KG1 (cell line): ENCODE results near the gene XAB2.

Experiments used
- DNase-seq: peaks from one replicate; lab custom pipeline; 2025; lab: John Stamatoyannopoulos, UW

Gene XAB2

GRCh38 chr19:7632340-7633203 is 3.2 kb upstream of the XAB2 start:
- DNase-seq = no peak

- no peak for DNase-seq
Measured at GRCh38 chr19:7631577-7631976, 2.2 kb upstream of the XAB2 start.

GRCh38 chr19:7628589-7629311 is 595 bp downstream of the XAB2 start:
- no peak for DNase-seq

DNA sequence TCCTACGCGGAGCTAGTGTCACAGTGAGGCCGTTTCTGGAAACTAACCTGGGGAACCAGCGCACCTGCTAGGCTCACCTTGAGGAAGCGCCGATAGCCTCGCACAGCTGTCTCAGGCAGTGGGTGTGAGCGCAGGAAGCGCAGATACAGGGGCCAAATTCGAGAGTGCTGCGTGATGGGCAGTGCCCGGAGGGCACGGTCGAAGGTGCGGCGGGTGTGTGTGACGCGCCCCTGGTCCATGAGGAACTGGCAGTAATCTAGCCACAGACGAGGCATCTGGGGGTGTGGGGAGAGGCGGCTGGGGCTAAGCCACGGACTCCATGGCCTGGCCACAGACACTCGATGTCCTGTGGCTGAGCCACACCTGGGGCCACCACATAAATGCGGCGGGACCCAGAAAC is 2.2 kb downstream of the XAB2 start:
- no peak for DNase-seq

GRCh38 chr19:7625763-7626372 is 3.5 kb downstream of the XAB2 start:
- no peak for DNase-seq

GRCh38 chr19:7624810-7625209 is 4.5 kb downstream of the XAB2 start:
- no peak for DNase-seq

DNA sequence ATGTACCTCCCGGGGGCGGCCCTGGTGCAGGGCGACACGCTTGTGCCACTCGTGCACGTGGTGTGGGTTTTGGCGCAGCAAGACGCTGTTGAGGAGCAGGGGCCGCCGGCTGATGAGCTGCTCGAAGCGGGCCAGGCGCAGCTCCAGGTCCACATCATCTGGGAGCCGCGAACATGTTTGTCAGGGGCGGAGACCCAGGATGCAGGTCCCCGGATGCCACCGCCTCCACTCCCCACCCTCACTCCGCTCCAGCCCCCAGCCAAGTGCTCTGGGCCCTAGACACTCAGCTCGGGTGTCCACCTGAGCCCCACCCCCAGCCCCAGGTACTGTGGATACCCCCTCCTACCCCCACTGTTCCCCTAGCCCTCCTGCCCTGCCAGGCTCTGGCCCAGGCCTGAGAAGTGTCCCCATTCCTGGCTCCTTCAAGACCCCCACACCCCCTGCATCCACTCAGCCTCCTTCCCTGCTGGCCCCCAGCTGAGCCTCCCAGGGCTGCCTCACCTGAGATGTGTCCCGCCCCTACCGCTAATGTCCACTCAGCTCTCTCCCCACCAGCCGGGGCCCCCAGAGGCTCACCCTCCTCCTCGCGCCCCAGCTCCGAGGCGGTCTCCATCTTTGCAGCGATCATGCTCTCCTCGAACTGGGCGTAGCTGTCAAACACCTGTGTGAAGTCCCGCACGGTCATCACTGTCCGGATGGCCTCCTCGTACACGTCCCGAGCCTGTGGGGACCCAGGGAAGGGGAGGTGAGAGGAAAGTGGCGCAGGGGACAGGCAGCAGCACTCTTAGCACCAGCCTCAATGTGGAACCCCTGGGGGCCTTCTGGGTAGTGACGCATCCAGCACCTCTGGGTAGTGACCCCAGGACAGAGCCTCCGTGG is 5.4 kb downstream of the XAB2 start:
- DNase-seq = no peak

- DNase-seq = no peak
Measured at GRCh38 chr19:7622933-7623685, 6.2 kb downstream of the XAB2 start.

DNA sequence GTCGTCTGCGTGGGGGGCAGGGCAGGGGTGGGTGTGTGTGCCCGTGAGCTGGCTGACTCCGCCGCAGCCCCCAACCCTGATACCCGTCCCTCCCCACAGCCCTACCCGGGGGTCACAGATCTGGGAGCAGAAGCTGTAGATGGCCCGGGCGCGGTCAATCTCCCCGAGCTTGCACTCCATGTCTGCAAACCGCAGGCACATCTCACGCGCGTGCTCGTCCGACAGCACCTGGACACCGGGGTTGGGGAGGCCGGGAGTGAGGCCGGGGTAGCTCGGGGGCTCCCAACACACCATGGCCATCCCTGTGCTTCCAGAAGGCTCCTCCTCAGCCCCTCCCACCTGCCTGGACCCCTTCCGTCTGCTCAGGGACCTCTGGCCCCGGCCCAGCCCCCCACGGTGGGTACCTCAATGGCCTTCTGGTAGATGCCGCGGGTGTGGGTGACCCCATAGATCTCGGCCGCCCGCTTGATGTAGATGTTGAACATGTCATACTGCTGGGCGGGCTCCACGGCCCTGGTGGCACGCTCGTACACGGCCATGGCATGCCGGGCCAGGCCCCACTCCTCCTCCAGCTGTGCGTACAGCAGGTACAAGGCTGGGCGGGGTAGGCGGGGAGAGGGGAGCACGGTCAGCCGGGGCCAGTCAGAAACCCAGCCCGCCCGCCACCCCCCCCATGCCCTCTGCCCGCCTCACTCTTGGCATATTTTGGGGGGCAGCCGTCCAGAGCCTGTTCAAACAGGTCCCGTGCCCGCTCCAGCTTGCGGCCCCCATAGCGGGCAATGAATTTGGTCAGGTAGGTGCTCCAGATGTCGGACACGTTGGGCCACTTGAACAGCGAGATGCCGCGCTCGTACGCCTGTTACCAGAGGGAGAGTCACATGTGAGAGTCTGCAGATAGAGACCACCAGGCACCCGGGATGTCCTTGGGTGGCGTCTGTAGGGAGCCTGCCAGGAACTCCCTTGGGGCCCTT is 8.6 kb downstream of the XAB2 start:
- no peak for DNase-seq

GRCh38 chr19:7619671-7620441 is 9.5 kb downstream of the XAB2 start:
- DNase-seq = no peak

DNA sequence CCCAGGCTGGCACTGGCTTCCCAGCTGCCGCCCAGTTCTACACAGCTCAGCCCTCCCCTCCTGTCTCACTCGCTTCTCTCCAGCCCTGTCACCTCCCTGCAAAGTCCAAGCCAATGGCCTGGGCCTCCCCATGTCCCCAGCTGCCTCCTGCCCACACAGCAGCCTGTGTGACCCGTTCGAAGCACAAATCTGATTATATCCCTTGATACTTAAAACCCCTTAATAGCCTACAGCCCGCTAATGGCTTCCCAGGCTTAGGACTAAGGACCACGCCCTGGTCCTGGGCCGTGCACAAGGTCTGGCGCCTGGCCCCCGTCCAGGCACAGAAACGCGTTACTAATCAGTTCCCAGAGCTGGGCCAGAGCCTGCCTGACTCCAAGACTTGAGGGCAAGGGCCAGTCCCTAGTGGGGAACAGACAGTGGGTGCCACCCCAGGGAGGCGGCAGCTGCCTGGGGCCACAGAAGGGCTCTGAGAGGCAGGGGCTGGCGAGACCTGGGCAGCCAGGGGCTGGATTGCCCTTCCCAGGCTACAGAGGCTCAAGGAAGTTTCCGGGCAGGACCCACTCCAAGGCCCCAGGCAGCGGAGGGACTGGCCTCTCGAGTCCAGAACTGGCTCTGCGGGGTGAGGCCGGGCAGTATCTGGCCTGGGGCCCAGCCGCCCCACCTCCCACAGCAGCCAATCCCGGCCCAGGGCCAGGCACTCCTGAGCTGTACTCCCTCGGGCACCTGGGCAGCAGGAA is 10.4 kb downstream of the XAB2 start:
- DNase-seq = no peak

DNA sequence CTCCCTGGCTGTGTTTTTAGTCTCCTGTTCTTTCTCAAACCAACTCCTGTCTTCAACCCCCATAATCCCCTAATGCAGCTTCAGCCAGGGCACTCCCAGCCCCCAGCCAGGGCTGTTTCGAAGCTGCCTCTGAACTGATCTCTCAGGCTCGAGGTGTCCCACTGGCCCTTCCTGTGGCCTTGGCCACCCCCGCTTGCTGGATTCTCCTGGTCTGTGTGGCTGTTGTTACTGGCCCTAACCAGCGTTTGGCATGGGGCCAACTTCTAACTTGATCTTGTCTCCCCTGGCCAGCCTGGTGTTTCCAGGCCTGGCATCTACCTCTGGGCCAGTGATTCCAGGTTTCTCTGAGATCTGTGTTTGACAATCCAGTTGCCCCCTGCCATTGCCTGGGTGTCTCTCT is 11.0 kb downstream of the XAB2 start:
- no peak for DNase-seq

GRCh38 chr19:7617735-7618134 is 11.6 kb downstream of the XAB2 start:
- DNase-seq = no peak

DNA sequence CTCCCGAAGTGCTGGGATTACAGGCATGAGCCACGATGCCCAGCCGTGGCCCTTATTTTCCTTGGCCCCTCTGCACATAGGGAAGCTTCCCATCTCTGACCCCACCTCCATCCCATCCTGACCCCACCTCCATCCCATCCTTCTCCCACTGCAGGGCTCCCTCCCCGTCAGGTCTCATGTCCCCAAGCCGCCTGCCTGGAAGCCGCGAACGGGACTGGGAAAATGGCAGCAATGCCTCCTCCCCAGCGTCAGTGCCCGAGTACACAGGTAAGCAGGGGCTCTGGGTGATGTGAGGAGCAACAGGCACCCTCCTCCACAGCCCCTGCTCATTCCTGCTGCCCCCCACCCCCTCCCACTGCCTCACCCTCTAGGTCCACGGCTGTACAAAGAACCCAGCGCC is 12.2 kb downstream of the XAB2 start:
- DNase-seq = no peak

- DNase-seq = no peak
Measured at GRCh38 chr19:7614859-7615741, 14.2 kb downstream of the XAB2 start.

- DNase-seq = no peak
Measured at GRCh38 chr19:7612282-7613274, 16.8 kb downstream of the XAB2 start.
